Subcutaneous adipose tissue (tissue), 4 donors: ENCODE measurements around the gene SMYD2. TPM values are rescaled to one million over a fixed set of nuclear protein-coding genes. Genes with fewer than 3 reads are reported as not detected.

ENCODE experiments used
- CTCF ChIP-seq: fragments of 450-650 bp; IDR thresholded peaks from one replicate; pipeline ENCODE4 v1.5.1; 2016; ENCODE audit warnings: low read depth, mild to moderate bottlenecking, control low read depth, antibody characterized with exemption, moderate library complexity
- total RNA-seq, 4 donors: library from RNA; depleted of rRNA; stranded (reverse); fragments of >200 nt; gene quantifications; one replicate each; pipeline ENCODE4 v1.1.0, GENCODE V29; 2016

The SMYD2 gene
- total RNA-seq, 4 donors from 2014 or later = 30.0 to 49.9 (median 38.5) TPM

DNA sequence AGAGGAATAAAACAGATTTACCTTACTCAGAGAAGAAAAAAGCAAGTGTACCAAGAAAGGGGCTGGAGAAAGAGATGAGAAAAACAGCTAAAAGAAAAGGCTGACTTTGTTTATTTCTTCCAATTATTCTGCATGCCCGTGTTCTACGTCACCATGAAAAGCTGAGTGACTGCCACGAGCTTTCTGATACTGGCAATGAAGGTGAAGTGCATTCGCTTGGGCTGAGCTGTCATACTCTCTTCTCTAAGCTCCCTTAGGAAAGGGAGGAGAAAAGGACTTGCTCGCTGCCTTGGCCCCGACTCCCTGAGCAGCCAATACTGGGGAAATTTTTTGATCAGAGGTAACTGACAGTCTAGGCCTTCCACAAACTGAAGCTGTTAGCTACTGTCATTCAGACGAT, 105.4 kb downstream of the SMYD2 start:
- no peak for TF ChIP-seq CTCF
